ENCODE measurements around the gene KIAA1958.
"Not testable (repeated sequence)": the region's sequence is repeated elsewhere in the genome, so short reads cannot be mapped to it uniquely, and the experiment has no call there.

DNA sequence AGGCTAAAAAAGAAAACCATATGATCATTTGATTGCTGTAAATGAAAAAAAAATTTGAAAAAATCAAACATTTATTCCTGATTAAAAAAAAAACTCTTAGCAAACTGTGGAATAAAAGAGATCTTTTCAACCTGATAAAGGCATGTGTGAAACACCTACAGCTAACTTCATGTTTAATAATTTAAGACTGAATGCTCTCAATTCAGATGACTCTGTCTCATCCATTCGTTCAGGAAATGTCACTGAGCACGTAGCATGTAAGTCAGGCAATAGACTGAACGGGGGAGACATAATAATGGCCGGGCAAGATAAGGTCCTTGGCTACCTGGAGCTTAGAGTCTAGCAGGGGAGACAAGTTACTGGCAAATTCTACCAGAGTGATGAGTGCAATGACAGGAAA lies 25.8 kb downstream of the KIAA1958 start:
- TF ChIP-seq, protein P1, sequence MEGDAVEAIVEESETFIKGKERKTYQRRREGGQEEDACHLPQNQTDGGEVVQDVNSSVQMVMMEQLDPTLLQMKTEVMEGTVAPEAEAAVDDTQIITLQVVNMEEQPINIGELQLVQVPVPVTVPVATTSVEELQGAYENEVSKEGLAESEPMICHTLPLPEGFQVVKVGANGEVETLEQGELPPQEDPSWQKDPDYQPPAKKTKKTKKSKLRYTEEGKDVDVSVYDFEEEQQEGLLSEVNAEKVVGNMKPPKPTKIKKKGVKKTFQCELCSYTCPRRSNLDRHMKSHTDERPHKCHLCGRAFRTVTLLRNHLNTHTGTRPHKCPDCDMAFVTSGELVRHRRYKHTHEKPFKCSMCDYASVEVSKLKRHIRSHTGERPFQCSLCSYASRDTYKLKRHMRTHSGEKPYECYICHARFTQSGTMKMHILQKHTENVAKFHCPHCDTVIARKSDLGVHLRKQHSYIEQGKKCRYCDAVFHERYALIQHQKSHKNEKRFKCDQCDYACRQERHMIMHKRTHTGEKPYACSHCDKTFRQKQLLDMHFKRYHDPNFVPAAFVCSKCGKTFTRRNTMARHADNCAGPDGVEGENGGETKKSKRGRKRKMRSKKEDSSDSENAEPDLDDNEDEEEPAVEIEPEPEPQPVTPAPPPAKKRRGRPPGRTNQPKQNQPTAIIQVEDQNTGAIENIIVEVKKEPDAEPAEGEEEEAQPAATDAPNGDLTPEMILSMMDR (IDR thresholded peaks at IDR 0.05): not testable (repeated sequence)
- TF ChIP-seq POLR2A, POLR2AphosphoS5, EP300 (IDR thresholded peaks at IDR 0.05): not testable (repeated sequence)

Data from sigmoid colon (tissue), 4 donors.